GM12873 (cell line): ENCODE results near the gene GSTM2.

Experiments used
- CTCF ChIP-seq: IDR thresholded peaks from 2 replicates; pipeline ENCODE4 v1.5.1; 2012; ENCODE audit warnings: low read depth, mild to moderate bottlenecking, moderate library complexity, low read length, control low read depth; ENCODE audit not compliant: insufficient read depth; ENCODE audit errors: missing control alignments

GSTM2 gene

DNA sequence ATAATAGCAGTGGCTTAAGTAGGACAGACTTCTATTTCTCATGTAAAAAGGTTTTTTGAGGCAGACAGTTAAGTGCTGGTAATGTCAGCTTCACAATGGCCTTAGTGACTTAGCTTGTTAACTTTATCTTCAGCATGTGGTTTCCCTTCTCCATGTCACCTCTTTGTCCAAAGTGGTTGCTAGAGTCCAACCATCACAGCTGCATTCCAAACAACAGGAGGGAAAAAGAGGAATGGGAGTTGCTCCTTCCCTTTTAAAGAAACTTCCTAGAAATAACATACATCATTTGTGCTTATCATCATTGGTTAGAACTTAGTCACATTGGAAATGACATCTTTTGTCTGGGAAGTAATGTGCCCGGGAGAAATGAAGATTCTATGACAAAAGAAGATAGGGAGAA, 54.1 kb downstream of the GSTM2 start:
- no peak for TF ChIP-seq CTCF

GRCh38 chr1:109722908-109723691, 55.2 kb downstream of the GSTM2 start:
- TF ChIP-seq CTCF, result no peak
